GOT3 (cell line): ENCODE measurements around the gene CTNND2.
"Not testable (repeated sequence)": the region's sequence is repeated elsewhere in the genome, so short reads cannot be mapped to it uniquely, and the experiment has no call there.

Experiments used
- DNase-seq: peaks from one replicate; lab custom pipeline; 2025; ENCODE audit warnings: mixed read lengths; lab: John Stamatoyannopoulos, UW

CTNND2 gene

GRCh38 chr5:11384441-11385250 lies 519.6 kb downstream of the CTNND2 start:
- DNase-seq, result no peak

- no peak for DNase-seq
These were observed 520.6 kb downstream of the CTNND2 start for GRCh38 chr5:11383506-11384095.

DNA sequence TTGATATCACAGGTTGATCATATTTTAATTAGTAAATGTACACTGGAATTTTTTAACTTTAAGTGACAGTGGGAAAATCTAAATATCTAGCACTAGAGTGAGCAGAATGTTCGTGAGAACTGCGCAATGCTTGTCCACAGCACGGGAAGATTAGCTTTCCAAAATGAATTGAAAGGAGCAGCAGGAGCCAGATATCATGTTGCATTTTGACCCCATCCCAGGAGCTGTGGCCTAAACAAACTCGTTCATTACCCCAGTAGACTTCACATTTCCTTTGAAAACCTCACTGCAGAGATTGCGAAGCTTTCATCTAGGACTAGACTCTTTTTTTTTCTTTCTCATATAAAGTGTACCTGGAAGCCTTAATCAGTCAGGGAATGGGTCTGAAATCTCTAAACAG lies 525.8 kb downstream of the CTNND2 start:
- DNase-seq, result no peak

GRCh38 chr5:11377896-11378295 lies 526.4 kb downstream of the CTNND2 start:
- DNase-seq, result no peak

GRCh38 chr5:11372191-11372590 lies 532.1 kb downstream of the CTNND2 start:
- no peak for DNase-seq

GRCh38 chr5:11371021-11371420 lies 533.2 kb downstream of the CTNND2 start:
- no peak for DNase-seq

- DNase-seq, result no peak
These were observed 539.7 kb downstream of the CTNND2 start for GRCh38 chr5:11364531-11364930.

- no peak for DNase-seq
These were observed 540.5 kb downstream of the CTNND2 start for GRCh38 chr5:11363631-11364178.

DNA sequence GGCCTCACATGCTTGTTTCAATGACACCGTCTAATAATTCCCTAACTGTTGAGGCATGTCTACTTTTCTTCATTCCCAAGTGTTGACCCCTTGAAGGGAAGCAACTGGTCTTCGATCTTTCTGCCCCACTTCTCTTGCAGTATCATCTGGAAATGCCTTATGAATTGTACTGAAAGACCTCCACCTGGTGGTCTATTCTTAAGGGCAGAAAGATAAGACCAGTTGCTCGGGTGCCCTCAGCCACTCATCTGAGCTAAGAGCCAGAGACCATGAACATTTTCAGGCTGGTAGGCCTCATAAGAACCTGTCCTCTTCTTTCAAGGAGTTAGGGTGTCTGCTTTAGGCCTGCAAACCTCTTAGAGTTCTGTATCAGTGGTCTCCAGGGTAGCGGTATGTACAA lies 542.5 kb downstream of the CTNND2 start:
- DNase-seq, result no peak

DNA sequence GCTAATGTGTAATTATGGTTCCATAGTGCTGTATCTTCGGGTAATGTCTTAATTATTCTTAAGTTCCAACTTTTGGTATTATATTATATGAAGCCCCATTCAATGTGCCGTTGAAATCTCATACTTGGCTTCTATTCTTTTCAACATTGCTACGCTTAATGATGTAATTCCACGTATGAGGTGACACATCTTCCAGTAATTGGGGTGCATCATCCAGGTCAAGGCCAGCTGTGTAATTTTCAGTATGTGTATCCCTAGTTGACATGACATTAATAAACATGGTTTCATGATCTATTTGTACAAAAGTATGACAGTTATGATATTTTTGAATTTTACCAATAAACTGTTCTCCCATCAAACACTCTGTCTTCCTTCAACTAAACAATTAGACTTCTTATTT lies 546.3 kb downstream of the CTNND2 start:
- no peak for DNase-seq

DNA sequence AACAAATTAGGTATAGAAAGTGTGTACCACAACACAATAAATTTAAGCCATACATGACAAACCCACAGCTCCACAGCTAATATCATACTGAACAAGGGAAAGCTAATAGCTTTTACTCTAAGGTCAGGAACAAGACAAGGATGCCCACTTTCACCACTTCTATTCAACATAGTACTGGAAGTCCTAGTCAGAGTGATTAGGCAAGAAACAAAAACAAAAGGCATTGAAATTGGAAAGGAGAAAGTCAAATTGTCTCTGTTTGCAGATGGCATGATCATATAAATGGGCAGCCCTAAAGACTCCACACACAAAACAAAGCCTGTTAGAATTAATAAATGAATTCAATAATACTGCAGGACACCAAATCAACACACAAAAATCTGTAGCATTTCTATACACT lies 548.8 kb downstream of the CTNND2 start:
- no peak for DNase-seq

GRCh38 chr5:11346336-11346735 lies 557.9 kb downstream of the CTNND2 start:
- no peak for DNase-seq

DNA sequence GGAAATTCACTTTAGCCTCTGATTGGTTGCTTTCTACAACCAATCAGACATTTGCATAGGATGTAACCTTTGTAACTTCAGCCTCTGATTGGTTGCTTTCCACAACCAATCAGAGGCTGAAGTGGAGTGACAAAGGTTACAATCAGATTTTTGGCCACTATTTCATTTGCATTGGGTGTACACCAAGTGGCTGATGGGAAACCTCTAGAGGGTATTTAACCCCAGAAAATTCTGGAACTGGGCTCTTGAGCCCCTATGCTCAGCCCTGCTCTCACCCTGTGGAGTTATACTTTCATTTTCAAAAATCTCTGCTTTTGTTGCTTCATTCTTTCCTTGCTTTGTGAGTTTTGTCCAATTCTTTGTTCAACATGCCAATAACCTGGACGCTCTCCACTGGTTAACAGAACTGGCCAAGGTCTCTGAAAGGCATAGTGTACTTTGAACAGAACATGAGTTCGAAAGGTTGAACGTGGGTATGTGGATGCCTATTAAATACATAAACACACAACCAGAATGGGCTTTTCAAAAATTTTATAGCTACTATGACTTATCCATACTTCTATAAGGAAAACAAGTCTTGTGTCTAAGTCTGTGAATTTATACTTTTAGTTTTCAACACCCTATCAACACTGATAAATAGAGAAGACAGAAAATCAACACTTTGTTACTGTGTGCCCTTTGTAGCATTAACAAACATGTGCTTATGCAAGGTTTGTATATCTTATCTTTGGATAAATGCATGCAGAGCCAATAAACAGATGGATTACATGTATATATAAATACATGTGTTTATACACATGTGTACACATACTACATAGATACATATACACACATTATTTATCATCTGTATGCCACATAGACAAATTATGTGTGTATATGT lies 568.1 kb downstream of the CTNND2 start:
- no peak for DNase-seq

DNA sequence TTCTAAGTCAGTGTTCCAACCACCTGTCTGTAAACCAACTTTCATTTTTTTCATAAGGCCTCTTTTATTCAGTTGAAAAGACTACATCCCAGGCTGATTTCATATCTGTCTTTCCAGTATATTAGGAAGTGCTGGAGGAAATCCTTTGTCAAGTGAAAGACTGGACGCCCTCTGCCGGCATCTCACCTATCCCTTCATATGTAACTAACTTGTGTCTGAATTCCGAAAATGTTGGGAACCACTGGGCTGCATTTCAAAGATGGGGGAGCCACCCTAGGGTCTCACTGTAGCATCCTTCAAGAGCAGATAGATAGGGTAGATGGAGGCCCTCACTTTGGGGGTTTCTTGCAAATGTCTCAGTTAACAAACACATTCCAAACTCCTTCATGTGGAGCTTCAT lies 569.8 kb downstream of the CTNND2 start:
- no peak for DNase-seq

- DNase-seq, result no peak
These were observed 574.6 kb downstream of the CTNND2 start for GRCh38 chr5:11329679-11330078.

- DNase-seq, result no peak
These were observed 579.5 kb downstream of the CTNND2 start for GRCh38 chr5:11324521-11325289.

- no peak for DNase-seq
These were observed 580.5 kb downstream of the CTNND2 start for GRCh38 chr5:11323761-11324160.

GRCh38 chr5:11322133-11322532 lies 582.1 kb downstream of the CTNND2 start:
- DNase-seq, result no peak

DNA sequence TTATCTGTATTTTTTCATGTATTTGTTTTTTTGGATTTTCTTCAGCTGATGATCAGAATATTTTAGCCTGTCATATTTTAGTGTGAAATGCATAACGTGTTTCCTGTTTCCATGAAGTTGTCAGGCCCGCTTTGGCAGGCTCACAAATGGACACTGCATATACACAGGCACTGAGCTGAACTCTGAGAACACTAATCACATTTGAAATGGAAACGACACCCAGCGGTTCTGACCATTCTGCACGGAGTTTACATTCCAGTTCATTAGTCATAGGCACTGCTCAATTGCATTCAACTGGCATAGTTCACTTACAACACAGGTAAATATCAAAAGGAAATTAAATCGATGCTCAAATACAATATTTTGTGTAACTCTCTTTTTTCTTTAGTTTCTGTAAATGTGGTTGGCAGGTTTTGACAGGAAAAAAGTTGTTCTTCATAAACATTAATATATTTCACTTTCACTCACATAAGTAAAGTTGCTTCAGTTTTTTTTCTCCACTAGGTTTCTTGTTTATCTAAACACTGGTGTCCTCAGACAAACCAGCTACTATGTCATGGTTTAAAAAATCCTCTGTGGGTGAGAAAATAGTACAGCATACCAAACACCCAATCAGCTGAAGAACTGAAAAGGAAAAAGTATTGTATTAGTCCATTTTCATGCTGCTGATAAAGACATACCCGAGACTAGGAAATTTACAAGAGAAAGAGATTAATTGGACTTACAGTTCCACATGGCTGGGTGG lies 584.2 kb downstream of the CTNND2 start:
- no peak for DNase-seq

DNA sequence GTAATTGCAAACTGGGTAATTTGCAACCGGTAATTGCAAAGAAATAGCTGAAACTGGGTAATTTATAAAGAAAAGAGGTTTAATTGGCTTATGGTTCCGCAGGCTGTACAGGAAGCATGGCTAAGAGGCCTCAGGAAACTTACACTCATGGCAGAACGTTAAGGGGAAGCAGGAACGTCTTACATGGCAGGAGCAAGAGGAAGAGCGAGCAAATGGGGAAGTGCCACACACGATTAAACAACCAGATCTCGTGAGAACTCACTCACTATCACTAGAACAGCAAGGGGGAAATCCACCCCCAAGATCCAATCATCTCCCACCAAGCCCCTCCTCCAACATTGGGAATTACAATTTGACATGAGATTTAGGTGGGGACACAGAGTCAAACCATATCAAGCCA lies 590.6 kb downstream of the CTNND2 start:
- not testable (repeated sequence) for DNase-seq

- no peak for DNase-seq
These were observed 592.5 kb downstream of the CTNND2 start for GRCh38 chr5:11311731-11312130.
